CD14-positive monocyte (primary cell): ENCODE data around the gene ATG7. TPM values are rescaled to one million over a fixed set of nuclear protein-coding genes. Genes with fewer than 3 reads are reported as not detected.

Experiments used
- DNase-seq, 3 donors: peaks; one replicate each; pipeline ENCODE4 v3.0.0-alpha.2; 2011 to 2022
- H2AFZ ChIP-seq: 2 replicates; pipeline ENCODE4 v1.6.0; 2012; ENCODE audit warnings: mild to moderate bottlenecking, low read depth, low read length, inconsistent platforms; ENCODE audit not compliant: insufficient read depth, poor library complexity, severe bottlenecking
- H3K27ac ChIP-seq, 2 donors: 1 replicate in 1 of 2; 2 replicates in 1 of 2; pipeline ENCODE4 v1.5.1; 2012 to 2013; ENCODE audit warnings: low read length in 2 of 2, control low read depth in 1 of 2, inconsistent platforms in 1 of 2, low read depth in 1 of 2, mild to moderate bottlenecking in 1 of 2
- H3K27me3 ChIP-seq, 2 donors: one replicate each; pipeline versions ENCODE4 v1.6.0 to v1.6.1; 2011 to 2013; ENCODE audit warnings: low read length in 2 of 2; ENCODE audit not compliant: control insufficient read depth in 2 of 2, insufficient read depth in 2 of 2
- H3K36me3 ChIP-seq, 2 donors: replicated peaks in 1 of 2; 1 replicate in 1 of 2; 2 replicates in 1 of 2; pipeline versions ENCODE4 v1.5.1 to v1.6.1; 2012 to 2013; ENCODE audit warnings: low read length in 2 of 2, control low read depth in 1 of 2, inconsistent platforms in 1 of 2, mild to moderate bottlenecking in 1 of 2; ENCODE audit not compliant: insufficient read depth in 2 of 2, control insufficient read depth in 1 of 2
- H3K4me1 ChIP-seq, 2 donors: 1 replicate in 1 of 2; 2 replicates in 1 of 2; pipeline versions ENCODE4 v1.5.1 to v1.6.1; 2012 to 2013; ENCODE audit warnings: low read length in 2 of 2, control low read depth in 1 of 2, inconsistent platforms in 1 of 2, mild to moderate bottlenecking in 1 of 2, moderate library complexity in 1 of 2; ENCODE audit not compliant: insufficient read depth in 2 of 2, control insufficient read depth in 1 of 2
- H3K4me2 ChIP-seq: replicated peaks from 2 replicates; pipeline ENCODE3; 2012; ENCODE audit warnings: low read length, moderate library complexity, mild to moderate bottlenecking; ENCODE audit not compliant: poor library complexity, severe bottlenecking; ENCODE audit errors: extremely low read depth
- H3K4me3 ChIP-seq, 3 experiments: fragments of 200-600 bp in 1 of 3; sonication (generic) in 1 of 3; replicated peaks in 1 of 3; 1 replicate in 2 of 3; 2 replicates in 1 of 3; pipeline ENCODE4 v1.5.1; 2011 to 2013; ENCODE audit warnings: low read length in 3 of 3, mild to moderate bottlenecking in 3 of 3, control low read depth in 2 of 3, low read depth in 2 of 3, inconsistent platforms in 1 of 3, moderate library complexity in 1 of 3
- H3K79me2 ChIP-seq: 2 replicates; pipeline ENCODE4 v1.6.0; 2012; ENCODE audit warnings: mild to moderate bottlenecking, control low read depth, inconsistent platforms, low read length, moderate library complexity; ENCODE audit not compliant: insufficient read depth
- H3K9ac ChIP-seq: 2 replicates; pipeline ENCODE4 v1.6.0; 2017; ENCODE audit warnings: low read length, mild to moderate bottlenecking; ENCODE audit not compliant: insufficient read depth, poor library complexity, severe bottlenecking
- H3K9me3 ChIP-seq, 2 donors: replicated peaks in 1 of 2; 1 replicate in 1 of 2; 2 replicates in 1 of 2; pipeline versions ENCODE4 v1.5.1 to v1.6.1; 2012 to 2013; ENCODE audit warnings: low read length in 2 of 2, control low read depth in 1 of 2; ENCODE audit not compliant: control insufficient read depth in 1 of 2, insufficient read depth in 1 of 2
- H4K20me1 ChIP-seq: 2 replicates; pipeline ENCODE4 v1.6.0; 2012; ENCODE audit warnings: mild to moderate bottlenecking, low read length, control low read depth, moderate library complexity; ENCODE audit not compliant: insufficient read depth
- H3K27ac Mint-ChIP-seq, 7 donors: one replicate each; pipeline ENCODE4 v1.8.0; 2020; ENCODE audit warnings: mild to moderate bottlenecking in 7 of 7, mixed read lengths in 7 of 7, moderate library complexity in 6 of 7, inconsistent platforms in 2 of 7
- H3K27me3 Mint-ChIP-seq, 3 donors: one replicate each; pipeline ENCODE4 v1.8.0; 2021 to 2022; ENCODE audit warnings: low read depth in 3 of 3, mild to moderate bottlenecking in 3 of 3, mixed read lengths in 3 of 3, moderate library complexity in 3 of 3, inconsistent platforms in 1 of 3
- H3K36me3 Mint-ChIP-seq, 2 donors: one replicate each; pipeline ENCODE4 v1.8.0; 2020; ENCODE audit warnings: mixed read lengths in 2 of 2, inconsistent platforms in 1 of 2, mild to moderate bottlenecking in 1 of 2
- H3K4me1 Mint-ChIP-seq: one replicate; pipeline ENCODE4 v1.8.0; 2020; ENCODE audit warnings: mild to moderate bottlenecking, mixed read lengths
- H3K4me3 Mint-ChIP-seq, 2 donors: one replicate each; pipeline ENCODE4 v1.8.0; 2020; ENCODE audit warnings: mild to moderate bottlenecking in 2 of 2, mixed read lengths in 2 of 2, moderate library complexity in 1 of 2
- H3K9me3 Mint-ChIP-seq, 7 donors: one replicate each; pipeline ENCODE4 v1.8.0; 2020 to 2022; ENCODE audit warnings: mixed read lengths in 7 of 7, mild to moderate bottlenecking in 6 of 7, moderate library complexity in 6 of 7, inconsistent platforms in 2 of 7
- CTCF ChIP-seq: fragments of 200-600 bp; IDR thresholded peaks from one replicate; pipeline ENCODE4 v1.8.0; 2022; ENCODE audit warnings: antibody characterized with exemption, mild to moderate bottlenecking
- WGBS: methylation state at CpG from one replicate; pipeline ENCODE4 v1.1.5; 2013; ENCODE audit warnings: missing lambda C conversion rate; ENCODE audit not compliant: insufficient coverage; 5-methylcytosine and 5-hydroxymethylcytosine counted together
- intact Hi-C, 2 donors: fragments of 100-400 bp; cut with micrococcal nuclease; formaldehyde crosslinking; loops; one replicate each; pipeline versions ENCODE4 v1.15.0 to v1.15.1; 2023
- polyA plus RNA-seq, 3 donors: library from polyadenylated mRNA; depleted of rRNA in 1 of 3; unstranded in 2 of 3; stranded (reverse) in 1 of 3; fragments of 300-500 nt in 2 of 3; fragments of >200 nt in 1 of 3; fragmentation: Illumina TruSeq in 2 of 3; gene quantifications; 1 replicate in 2 of 3; 2 replicates in 1 of 3; pipeline ENCODE4 v1.2.3, GENCODE V29; 2012 to 2021

ATG7 gene
- polyA plus RNA-seq, 3 donors: 57.4 to 101 (median 89.7) TPM

DNA sequence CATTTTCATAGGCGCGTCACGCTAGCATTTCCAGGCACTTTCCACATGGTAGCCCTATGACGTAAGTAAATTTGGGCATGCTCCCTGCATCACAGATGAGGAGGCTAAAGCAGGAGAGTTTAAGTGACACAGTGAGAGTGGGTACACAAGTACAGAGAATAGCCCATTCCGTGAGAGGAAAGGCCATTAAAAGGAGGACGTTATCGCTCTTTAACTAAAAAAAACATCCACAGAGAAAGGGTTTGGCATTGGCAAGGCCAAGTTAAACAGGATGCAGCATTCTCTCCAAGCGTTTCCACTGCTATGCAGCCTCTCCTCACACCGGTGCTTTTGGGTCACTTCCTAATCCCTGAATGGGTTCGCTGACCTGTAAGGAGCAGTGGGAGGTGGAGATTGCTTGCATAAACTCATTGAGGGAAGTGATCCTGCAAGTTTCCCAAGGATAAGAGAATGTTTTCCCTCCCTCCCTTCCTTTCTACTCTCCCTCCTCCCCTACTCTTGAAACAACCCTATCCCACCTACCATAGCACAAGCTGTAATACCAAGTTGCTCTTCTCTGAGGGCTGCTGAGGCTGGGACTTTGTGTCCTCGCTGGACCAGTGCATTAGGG lies 223.9 kb downstream of the ATG7 start:
- Histone ChIP-seq H3K27me3 (no peaks in the 10 kb centered on the region), H2AFZ (no peak overlapping the region), H3K9me3 (peaks cover 22 to 24% of the 10 kb centered on the region in 2 donors), H3K9ac (no peak overlapping the region), H3K27ac (no peak overlapping the region), H3K4me2 (no peak overlapping the region), H3K36me3 (peaks cover 4 to 59% of the 10 kb centered on the region in 2 donors), H3K4me3 (no peak overlapping the region), H4K20me1 (peaks cover 58% of the 10 kb centered on the region), H3K79me2 (peaks cover 13% of the 10 kb centered on the region), H3K4me1 (peaks cover 35 to 40% of the 10 kb centered on the region in 2 donors)
- Mint-ChIP-seq H3K9me3 (peaks cover 13 to 29% (median 22%) of the 10 kb centered on the region in 7 donors), H3K36me3 (peaks cover 54 to 74% of the 10 kb centered on the region in 2 donors), H3K27me3 (no peaks in the 10 kb centered on the region), H3K4me1 (peaks cover 48% of the 10 kb centered on the region), H3K27ac (peak overlapping the region in 2 of 7 donors; percentile 42 to 66), H3K4me3 (no peak overlapping the region)
- intact Hi-C loops: no loop called here
- 100% methylated on average over 1 of the region's 11 CpGs for WGBS
- no peak for DNase-seq
- no peak for TF ChIP-seq CTCF

GRCh38 chr3:11498177-11498576 lies 226.0 kb downstream of the ATG7 start:
- Histone ChIP-seq H3K4me2 (no peak overlapping the region), H3K9me3 (peaks cover 10% of the 10 kb centered on the region in 2 donors), H3K4me1 (peaks cover 26 to 30% of the 10 kb centered on the region in 2 donors), H3K27me3 (no peaks in the 10 kb centered on the region), H3K4me3 (no peak overlapping the region), H3K79me2 (peaks cover 6% of the 10 kb centered on the region), H2AFZ (no peak overlapping the region), H3K9ac (no peak overlapping the region), H3K27ac (peak overlapping the region in 1 of 2 donors; percentile 49), H4K20me1 (peaks cover 63% of the 10 kb centered on the region), H3K36me3 (peaks cover 0 to 48% of the 10 kb centered on the region in 2 donors)
- Mint-ChIP-seq H3K9me3 (peaks cover 5 to 12% (median 9%) of the 10 kb centered on the region in 7 donors), H3K4me1 (peaks cover 35% of the 10 kb centered on the region), H3K36me3 (peaks cover 48 to 59% of the 10 kb centered on the region in 2 donors), H3K27ac (peak overlapping the region in 2 of 7 donors; percentile 11 to 26), H3K4me3 (no peak overlapping the region), H3K27me3 (no peaks in the 10 kb centered on the region)
- no peak for DNase-seq
- 100% methylated on average over 1 of the region's 2 CpGs for WGBS
- no peak for TF ChIP-seq CTCF
- intact Hi-C loops: no loop called here
